GM12891 (cell line): Measurements from ENCODE around the gene TMEM245.

Experiments
- POLR2A ChIP-seq: IDR thresholded peaks from 2 replicates; pipeline ENCODE4 v1.6.1; 2011; ENCODE audit warnings: low read depth, low read length, control low read depth
- POLR2AphosphoS5 ChIP-seq: IDR thresholded peaks from 2 replicates; pipeline ENCODE4 v1.6.1; 2011; ENCODE audit warnings: low read depth, low read length, control low read depth
- SPI1 ChIP-seq: IDR thresholded peaks from 2 replicates; pipeline ENCODE4 v1.6.1; 2011; ENCODE audit warnings: low read depth, low read length, control low read depth
- TAF1 ChIP-seq: IDR thresholded peaks from 2 replicates; pipeline ENCODE4 v1.6.1; 2011; ENCODE audit warnings: low read depth, low read length, control low read depth

- no peak for TF ChIP-seq TAF1
- no peak for TF ChIP-seq SPI1
- TF ChIP-seq POLR2AphosphoS5: no peak
- TF ChIP-seq POLR2A: no peak
Measured at GRCh38 chr9:109027176-109027575, 92.6 kb downstream of the TMEM245 start.
